Raji (cell line): ENCODE data around the gene NEDD4L.

Experiments used
- POLR2A ChIP-seq: IDR thresholded peaks from 2 replicates; pipeline ENCODE4 v1.6.1; 2011; ENCODE audit warnings: low read depth, low read length, control low read depth; ENCODE audit not compliant: insufficient read depth

The NEDD4L gene

DNA sequence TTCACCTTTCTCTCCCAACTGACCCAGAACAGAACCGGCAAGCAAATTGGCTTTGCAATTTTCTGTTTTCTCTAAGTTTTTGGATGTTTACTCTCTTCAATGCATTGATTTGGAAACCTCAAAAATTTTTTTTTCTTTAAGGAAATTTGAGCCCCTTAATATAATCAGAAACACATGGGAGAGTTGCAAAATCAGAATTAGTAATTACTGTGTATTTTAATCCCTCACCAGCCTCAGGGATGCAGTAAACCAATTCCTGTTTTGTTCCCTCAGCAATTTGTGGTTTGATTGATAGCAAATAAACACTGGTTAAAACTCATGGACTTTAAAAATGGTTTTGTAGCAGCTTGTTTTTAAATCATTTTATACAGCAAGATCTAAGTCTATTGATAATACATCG lies 281.5 kb downstream of the NEDD4L start:
- TF ChIP-seq POLR2A = no peak

DNA sequence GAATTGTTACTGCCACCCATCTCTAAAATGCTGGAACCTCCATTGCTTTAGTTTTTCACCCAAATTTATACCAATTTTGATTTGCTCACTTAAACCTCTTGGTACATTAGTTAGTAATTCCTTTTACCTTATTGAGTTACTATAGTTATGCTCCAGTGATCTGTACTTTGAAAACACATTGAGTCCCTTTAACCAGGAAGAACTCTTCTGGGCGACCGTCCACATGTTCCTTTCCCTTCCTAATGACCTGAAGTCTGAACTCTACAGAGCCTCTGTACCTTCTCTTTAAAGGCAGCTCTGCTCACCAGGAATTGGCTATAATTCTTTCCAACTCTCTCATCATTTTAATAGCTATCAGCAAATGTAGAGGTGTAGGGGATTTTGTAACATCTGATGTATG lies 290.0 kb downstream of the NEDD4L start:
- no peak for TF ChIP-seq POLR2A

- no peak for TF ChIP-seq POLR2A
Measured at GRCh38 chr18:58335223-58335622, 291.2 kb downstream of the NEDD4L start.

DNA sequence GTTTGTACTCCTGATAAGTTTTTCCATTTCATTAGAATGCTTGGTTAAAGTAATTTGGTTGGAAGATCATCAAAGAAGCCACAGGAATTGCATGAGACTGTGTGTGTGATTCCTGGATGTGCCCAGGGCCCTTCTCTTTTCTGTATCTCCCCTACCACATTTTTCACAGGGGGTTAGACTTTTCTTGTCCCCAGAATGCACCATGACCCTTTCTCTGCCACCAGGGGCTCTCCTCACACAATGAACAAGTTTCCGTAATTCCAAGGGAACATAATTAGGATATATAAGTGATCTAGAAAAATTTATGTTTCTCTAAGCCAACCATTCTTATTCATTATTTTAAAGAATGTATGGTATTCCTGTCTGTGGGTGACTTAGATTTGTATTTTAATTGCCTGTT lies 291.8 kb downstream of the NEDD4L start:
- TF ChIP-seq POLR2A = no peak

DNA sequence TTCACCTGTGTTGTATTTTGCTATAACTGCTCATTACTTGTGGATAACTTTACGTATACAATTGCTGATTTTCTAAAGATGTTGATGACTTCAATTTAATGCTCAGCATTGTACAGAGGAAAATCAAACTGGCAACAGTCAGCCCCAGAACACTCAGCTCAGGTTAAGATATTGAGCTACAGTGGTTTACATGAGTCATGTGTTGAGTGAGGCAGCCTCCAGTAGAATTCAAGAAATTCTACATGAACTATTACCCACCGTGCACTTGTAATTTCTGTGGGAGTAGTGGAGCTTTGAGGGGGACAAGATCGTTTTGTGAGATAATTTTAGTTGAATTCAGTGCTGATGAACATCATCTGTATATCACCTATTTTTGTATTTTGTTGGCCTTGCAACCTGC lies 292.6 kb downstream of the NEDD4L start:
- no peak for TF ChIP-seq POLR2A

GRCh38 chr18:58337285-58337684 lies 293.3 kb downstream of the NEDD4L start:
- TF ChIP-seq POLR2A = no peak

DNA sequence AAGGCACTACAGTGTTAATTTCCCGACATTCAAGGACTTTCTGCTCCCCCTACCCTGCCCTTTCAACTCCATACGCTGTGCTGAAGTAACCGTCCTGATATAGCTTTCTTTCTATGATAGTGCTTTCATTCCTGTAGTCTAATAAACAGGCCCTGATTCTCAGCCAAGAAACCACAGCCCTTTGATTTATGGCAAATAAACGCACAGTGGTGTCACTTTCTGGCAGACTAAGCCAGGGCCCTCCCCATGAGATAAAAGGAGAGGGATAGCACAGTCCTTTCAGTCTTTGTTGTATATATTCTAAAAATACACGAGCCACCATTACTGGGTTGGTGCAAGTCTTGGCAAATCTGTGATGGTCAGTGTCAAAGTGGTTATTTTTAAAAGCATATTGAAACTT lies 293.7 kb downstream of the NEDD4L start:
- no peak for TF ChIP-seq POLR2A

GRCh38 chr18:58338141-58338540 lies 294.1 kb downstream of the NEDD4L start:
- TF ChIP-seq POLR2A = no peak

DNA sequence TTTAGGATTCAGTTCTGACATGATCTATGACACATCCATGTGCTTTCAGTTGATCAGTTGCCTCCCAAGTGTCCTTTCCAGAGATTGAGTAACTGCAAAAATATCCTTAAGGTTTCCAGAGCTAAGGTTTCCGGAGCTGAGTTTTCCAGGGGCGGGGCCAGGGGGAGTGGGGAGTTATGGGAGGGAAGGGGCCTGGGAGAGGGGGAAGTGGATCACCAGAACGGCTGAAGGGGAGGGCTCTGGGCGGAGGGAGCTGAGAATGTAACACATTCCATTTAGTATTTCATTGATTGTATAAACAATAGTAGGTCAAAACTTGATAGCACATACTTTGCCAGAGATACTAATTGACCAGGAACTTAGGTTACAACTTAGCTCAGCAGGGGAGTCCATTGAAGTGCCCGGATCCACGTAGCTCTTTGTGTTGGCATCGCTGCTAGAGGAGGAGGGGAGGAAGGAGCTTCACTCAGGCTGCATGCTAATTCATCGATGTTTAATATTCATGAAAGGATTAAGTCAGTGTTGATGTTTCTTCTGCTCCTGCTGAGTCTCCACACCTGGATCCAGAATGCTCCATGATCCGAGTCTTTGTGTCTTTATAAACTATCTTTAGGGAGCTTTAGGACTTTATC lies 295.1 kb downstream of the NEDD4L start:
- no peak for TF ChIP-seq POLR2A

DNA sequence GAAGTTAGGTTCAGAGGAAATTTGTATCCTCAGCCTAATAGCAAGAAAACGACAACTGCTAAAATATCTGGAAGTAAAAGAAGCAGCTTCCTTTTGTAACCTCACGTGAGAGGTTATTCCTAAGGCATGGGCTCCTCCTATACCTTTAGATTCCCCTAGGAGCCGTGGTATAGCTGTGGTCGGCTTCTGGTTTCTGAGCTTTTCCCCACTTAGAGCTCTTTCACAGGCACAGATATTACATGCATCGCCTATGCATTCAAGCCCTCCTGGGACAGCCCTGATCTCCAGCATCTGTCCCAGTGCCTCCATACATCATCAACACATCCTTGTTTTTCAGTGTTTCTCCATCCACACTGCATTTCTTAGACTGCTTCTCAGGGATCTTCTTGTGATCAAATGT lies 295.9 kb downstream of the NEDD4L start:
- TF ChIP-seq POLR2A = no peak

DNA sequence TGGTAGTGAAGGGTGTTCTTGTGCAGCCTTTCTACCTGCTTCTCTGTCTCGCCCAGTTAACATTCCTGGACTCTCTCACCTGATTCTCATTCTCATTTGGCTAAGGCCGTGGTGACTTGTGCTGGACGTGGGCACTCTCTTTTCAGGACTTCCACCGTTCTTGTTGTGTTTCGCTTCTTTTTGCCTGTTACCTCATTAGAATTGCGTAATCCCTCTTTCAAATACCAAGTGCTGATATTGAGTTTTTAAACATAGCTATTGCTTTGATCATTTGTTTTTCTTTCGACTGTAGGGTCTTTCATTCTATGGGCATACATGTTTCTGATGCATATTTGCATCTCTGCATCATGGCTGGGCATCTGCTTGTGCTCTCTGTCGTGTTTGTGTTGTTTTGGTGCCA lies 297.9 kb downstream of the NEDD4L start:
- TF ChIP-seq POLR2A = no peak

DNA sequence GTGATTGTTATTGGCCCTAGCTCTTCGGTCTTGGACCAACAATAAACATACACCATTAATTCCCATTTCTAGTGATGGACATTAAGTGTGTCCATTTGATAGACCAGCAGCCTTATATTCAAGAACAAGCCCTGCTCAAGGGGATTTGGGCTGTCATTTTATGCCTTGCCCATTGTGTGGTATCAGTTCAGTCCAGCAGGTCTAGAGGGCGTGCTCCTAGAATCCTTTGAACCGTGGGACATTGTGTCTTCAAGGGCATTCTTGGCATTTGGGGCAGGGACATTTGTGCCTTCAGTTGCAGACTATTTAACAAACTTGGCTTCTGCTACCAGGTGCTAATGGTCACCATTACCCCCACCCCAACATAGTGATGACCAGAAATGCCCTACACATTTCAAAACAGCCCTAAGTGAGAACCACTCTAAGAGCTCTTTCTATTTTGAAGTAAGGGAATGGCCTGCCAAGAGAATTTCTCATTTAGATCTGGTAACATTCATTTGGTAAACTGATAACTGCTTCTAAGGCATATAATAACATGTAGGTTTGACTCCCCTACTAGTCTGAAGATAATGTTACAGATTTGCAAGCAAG lies 300.1 kb downstream of the NEDD4L start:
- TF ChIP-seq POLR2A = no peak

GRCh38 chr18:58344861-58345463 lies 300.9 kb downstream of the NEDD4L start:
- no peak for TF ChIP-seq POLR2A

DNA sequence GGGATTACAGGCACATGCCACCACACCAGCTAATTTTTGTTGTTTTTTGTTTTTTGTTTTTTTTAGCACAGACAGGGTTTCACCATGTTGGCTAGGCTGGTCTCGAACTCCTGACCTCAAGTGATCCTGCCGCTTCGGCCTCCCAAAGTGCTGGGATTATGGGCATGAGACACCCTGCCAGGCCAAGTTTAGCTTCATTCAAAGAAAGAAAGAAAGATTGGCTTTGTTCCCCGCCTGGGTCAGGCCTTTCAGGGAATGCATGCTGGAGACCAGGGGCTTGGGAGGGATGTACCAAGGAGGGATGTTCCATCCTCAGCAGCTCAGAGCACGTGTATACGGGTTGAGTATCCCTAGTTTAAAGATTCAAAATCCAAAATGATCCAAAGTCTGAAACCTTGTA lies 301.8 kb downstream of the NEDD4L start:
- TF ChIP-seq POLR2A = no peak

DNA sequence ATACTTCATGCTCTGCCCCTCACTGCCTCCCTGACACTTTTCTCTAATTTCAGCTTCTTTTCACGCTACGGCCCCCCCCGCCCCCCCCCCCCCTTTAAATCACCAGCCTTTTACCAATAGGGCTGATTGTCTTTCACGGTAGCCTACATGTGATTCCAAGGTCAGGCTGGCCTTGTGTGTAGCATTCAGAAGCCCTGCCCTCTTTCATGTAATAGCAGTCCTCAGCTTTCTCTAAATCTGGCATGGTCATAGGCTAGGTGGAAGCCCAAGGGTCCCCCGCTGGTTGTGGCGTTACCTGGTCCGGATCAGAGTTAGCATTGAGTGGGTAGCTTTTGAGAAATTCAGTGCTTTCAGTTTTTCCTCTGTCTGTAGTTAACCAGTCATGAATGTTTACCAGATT lies 303.1 kb downstream of the NEDD4L start:
- TF ChIP-seq POLR2A = no peak

DNA sequence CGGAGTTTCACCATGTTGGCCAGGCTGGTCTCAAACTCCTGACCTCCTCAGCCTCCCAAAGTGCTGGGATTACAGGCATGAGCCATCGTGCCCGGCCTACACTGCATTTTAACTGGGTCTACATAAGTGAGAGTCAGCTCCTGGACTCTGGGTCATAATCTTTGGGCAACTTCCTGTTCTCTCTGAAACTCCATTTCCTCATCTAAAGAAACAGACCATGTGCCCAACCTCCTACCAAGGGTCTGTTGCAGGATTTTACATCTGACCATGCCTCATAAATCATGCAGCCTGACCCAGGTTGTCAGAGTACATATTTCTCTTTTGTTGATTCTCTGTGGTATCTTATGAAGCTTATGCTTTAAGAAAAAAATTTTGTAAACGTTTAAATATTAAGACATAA lies 304.5 kb downstream of the NEDD4L start:
- TF ChIP-seq POLR2A = no peak

DNA sequence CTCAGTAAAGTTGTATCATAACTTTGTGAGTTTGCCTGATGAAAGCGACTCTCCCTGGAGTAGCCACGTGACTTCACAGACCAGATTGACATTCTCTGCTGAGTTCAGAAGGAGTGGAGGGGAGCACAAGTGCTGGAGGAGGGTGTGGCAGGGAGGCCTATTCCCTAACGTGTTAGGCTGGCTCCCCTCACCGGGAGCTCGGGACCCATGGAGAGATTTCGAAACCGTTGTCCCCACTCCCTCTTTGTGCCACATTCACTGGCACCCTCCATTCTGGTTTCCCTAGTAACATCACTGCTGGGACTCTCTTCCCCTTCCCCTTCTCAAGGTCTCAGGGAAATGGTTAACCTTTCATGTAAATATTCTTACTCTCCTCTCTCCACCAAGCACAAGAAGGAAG lies 304.9 kb downstream of the NEDD4L start:
- TF ChIP-seq POLR2A = no peak
